Nephron (organoid): Measurements from ENCODE around the gene GABARAP.

ENCODE experiments used
- H3K27ac Mint-ChIP-seq, 3 experiments: 2 replicates each; pipeline ENCODE4 v1.8.0; 2020; ENCODE audit warnings: mixed read lengths in 3 of 3, mild to moderate bottlenecking in 2 of 3, moderate library complexity in 1 of 3
- H3K27me3 Mint-ChIP-seq: 2 replicates; pipeline ENCODE4 v1.8.0; 2021; ENCODE audit warnings: low read depth, mild to moderate bottlenecking, moderate library complexity, mixed read lengths
- H3K36me3 Mint-ChIP-seq: 2 replicates; pipeline ENCODE4 v1.8.0; 2020; ENCODE audit warnings: low read depth, mixed read lengths
- H3K4me1 Mint-ChIP-seq: 2 replicates; pipeline ENCODE4 v1.8.0; 2020; ENCODE audit warnings: mixed read lengths
- H3K4me3 Mint-ChIP-seq, 3 experiments: 2 replicates each; pipeline ENCODE4 v1.8.0; 2020; ENCODE audit warnings: mild to moderate bottlenecking in 3 of 3, mixed read lengths in 3 of 3, moderate library complexity in 2 of 3
- H3K9me3 Mint-ChIP-seq: 2 replicates; pipeline ENCODE4 v1.8.0; 2020; ENCODE audit warnings: mixed read lengths
- TF ChIP-seq, protein P1 (sequence below), 3 experiments: fragments of 200-600 bp; sonication (generic); IDR thresholded peaks; one replicate each; pipeline ENCODE4 v1.5.0; 2021; ENCODE audit warnings: antibody characterized with exemption in 3 of 3; ENCODE audit not compliant: unreplicated experiment in 3 of 3

The GABARAP gene

DNA sequence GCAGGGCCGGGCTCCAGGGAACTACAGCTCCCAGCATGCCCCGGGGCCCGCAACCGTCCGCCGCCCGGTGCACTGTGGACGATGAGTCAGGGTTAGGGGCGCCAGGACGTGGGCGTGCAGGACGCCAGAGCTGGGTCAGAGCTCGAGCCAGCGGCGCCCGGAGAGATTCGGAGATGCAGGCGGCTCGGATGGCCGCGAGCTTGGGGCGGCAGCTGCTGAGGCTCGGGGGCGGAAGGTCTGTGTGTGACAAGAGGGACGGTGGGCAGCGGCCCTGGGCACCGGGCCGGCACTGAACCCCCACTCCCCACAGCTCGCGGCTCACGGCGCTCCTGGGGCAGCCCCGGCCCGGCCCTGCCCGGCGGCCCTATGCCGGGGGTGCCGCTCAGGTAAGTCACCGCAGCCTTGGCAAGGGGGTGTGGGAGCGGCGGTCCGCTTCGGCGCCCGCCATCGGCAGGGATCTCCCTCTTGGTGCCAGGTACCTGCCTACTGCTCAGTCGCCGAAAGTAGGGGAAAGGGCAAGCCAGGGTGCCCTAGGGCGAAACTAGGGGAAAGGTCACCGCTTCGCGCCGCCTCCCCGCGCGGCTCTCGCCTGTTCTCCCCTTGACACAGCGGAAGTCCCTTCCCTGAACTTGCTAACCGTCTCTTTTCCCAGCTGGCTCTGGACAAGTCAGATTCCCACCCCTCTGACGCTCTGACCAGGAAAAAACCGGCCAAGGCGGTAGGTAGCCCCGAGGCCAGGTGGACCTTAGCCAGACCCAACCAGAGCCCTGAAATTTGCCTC, 22.2 kb downstream of the GABARAP start, which contains the start of the genes ACADVL and DLG4:
TSS of gene ACADVL (plus strand) at position 127 of the 781 bp plus-strand sequence. CDS start at position 174, 47 bp downstream.
TSS of gene DLG4 (minus strand) at position 25 of the 781 bp plus-strand sequence.
- Mint-ChIP-seq H3K4me1 (peaks cover 59% of the 10 kb centered on the region), H3K9me3 (no peaks in the 10 kb centered on the region), H3K36me3 (peaks cover 19% of the 10 kb centered on the region), H3K27ac (peak within 1 kb of the TSS; percentile 93 to 96 (median 95)), H3K27me3 (peaks cover 4% of the 10 kb centered on the region), H3K4me3 (peak within 1 kb of the TSS; percentile 89 to 97 (median 93))
- TF ChIP-seq, protein P1, sequence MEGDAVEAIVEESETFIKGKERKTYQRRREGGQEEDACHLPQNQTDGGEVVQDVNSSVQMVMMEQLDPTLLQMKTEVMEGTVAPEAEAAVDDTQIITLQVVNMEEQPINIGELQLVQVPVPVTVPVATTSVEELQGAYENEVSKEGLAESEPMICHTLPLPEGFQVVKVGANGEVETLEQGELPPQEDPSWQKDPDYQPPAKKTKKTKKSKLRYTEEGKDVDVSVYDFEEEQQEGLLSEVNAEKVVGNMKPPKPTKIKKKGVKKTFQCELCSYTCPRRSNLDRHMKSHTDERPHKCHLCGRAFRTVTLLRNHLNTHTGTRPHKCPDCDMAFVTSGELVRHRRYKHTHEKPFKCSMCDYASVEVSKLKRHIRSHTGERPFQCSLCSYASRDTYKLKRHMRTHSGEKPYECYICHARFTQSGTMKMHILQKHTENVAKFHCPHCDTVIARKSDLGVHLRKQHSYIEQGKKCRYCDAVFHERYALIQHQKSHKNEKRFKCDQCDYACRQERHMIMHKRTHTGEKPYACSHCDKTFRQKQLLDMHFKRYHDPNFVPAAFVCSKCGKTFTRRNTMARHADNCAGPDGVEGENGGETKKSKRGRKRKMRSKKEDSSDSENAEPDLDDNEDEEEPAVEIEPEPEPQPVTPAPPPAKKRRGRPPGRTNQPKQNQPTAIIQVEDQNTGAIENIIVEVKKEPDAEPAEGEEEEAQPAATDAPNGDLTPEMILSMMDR (IDR thresholded peaks at IDR 0.05; ENCODE audit: unreplicated experiment in 3 of 3): no peak

DNA sequence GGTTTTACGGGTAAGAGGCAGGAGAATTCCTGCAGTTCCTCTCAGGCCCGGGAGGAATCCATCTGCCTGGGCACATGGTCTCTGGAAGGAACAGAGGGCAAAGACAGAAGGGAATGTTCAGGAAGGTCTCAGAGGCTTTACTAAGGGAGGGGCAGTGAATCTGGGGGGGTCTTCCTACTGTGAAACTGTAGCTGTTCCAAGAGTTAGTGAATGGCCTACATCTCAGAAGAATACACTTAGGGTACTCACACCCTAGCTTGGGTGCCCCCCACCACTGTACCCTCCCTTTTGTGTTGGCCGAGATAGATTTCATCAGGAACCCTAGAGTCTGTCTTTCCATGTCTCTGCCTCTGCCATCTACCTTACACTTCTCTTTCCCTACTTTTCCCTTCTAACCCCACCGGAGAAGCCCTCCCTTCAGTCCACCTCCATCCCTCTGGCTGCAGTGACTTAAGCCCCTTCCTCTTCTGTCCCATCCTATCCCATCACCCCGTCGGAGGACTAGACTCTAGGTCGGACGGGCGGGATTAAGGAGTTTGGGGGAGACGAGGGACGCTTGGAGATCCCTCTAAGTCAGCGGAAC, 22.9 kb downstream of the GABARAP start:
- Mint-ChIP-seq H3K4me1 (peaks cover 61% of the 10 kb centered on the region), H3K9me3 (no peaks in the 10 kb centered on the region), H3K27me3 (peaks cover 4% of the 10 kb centered on the region), H3K27ac (peak overlapping the region; percentile 93 to 96 (median 95)), H3K4me3 (peak overlapping the region; percentile 89 to 93 (median 89)), H3K36me3 (peaks cover 19% of the 10 kb centered on the region)
- TF ChIP-seq, protein P1 (IDR thresholded peaks at IDR 0.05; ENCODE audit: unreplicated experiment in 3 of 3): no peak

DNA sequence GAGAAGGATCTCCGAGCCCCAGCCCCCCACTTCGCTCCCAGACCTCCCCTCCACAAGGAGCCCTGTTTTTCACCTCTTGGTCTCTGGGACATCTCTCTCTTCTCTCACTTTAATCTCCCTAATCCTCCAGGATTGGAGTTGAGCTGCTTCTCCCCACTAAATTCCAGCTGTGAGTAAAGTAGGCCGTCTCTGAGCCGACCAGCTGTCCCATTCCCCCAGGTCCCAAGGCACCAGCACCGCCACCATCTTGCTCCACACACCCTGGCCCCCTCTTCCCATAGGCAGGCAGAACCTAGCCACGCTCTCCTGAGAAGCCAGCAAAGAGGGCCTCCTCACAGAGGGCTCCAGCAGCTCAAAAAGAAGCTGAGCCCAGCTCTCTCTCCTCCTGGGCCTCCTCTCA, 23.5 kb downstream of the GABARAP start:
- Mint-ChIP-seq H3K36me3 (peaks cover 15% of the 10 kb centered on the region), H3K9me3 (no peaks in the 10 kb centered on the region), H3K27ac (peak overlapping the region; percentile 93 to 96 (median 95)), H3K27me3 (peaks cover 4% of the 10 kb centered on the region), H3K4me1 (peaks cover 65% of the 10 kb centered on the region), H3K4me3 (peak overlapping the region; percentile 89 to 93 (median 89))
- TF ChIP-seq, protein P1 (IDR thresholded peaks at IDR 0.05; ENCODE audit: unreplicated experiment in 3 of 3): no peak

DNA sequence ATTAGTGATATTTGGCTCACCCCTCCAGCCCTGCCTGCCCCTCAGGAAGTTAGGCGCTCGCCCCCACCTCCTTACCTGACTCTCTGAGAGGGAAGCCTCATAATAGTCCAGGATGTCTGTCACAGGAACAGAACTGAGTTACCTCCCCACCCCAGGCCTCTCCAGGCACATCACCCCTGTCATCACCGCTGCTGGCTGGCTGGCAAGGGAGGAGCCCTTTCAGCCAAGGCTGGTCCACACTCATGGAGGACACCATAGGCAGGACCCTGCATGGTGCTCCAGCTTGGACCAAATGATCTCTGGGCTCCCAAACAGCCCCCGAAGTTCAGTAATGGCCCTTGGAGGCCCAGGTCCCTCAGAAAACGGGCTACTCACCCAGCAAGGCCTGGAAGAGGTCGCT, 24.1 kb downstream of the GABARAP start:
- peaks cover 4% of the 10 kb centered on the region for H3K27me3 Mint-ChIP-seq

DNA sequence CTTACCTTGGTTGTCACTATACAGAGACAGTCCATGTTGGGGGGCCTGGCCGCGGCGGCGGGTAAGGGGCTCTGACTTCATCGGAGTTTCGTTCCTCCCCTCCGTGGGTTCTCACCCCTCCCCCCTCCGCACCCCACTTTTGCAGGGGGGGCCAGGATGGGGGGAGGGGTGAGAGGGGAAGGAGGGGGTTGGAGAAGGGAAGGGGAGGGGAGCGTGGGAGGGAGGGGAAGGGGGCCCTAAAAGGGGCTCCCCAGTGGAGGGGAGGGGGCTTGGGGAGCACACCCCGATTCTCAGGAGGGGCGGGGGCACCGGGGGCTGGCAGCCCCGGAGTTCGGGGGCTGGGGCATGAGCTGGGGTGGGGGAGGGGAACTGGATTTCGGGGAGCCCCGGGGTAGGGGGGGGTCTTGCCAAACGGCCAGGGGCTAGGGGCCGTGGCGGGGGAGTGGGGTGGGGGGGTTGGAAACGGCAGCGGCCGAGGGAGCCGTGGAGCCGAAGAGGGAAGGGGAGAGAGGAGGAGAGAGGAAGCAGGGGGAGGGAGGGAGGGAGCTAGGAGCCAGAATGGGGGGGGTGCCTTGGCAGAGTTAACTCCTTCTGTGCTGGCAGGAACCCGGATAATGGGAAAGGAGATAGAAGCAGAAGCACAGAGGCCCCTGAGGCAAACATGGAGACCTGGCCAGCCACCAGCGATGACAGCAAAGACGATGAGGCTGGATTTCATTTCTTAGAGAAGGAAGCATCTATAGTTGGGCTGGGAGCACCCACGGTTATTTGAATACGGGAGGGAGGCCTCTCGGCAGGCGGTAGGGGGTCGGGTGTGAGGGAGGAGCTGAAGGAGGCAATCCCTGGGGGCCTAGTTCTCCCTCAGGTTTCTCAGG, 24.9 kb downstream of the GABARAP start:
- Mint-ChIP-seq H3K36me3 (peaks cover 8% of the 10 kb centered on the region), H3K27me3 (peaks cover 4% of the 10 kb centered on the region), H3K4me3 (peak overlapping the region; percentile 89 to 93 (median 90)), H3K27ac (peak overlapping the region; percentile 93 to 96 (median 95)), H3K4me1 (peaks cover 75% of the 10 kb centered on the region), H3K9me3 (no peaks in the 10 kb centered on the region)
- TF ChIP-seq, protein P1 (IDR thresholded peaks at IDR 0.05; ENCODE audit: unreplicated experiment in 3 of 3): no peak

More for the DNA sequence above, 24.1 kb downstream of the GABARAP start:
- Mint-ChIP-seq H3K27ac (peak overlapping the region; percentile 93 to 96 (median 95)), H3K9me3 (no peaks in the 10 kb centered on the region), H3K4me1 (peaks cover 71% of the 10 kb centered on the region), H3K36me3 (peaks cover 15% of the 10 kb centered on the region), H3K4me3 (peak overlapping the region; percentile 89 to 93 (median 89))
- TF ChIP-seq, protein P1 (IDR thresholded peaks at IDR 0.05; ENCODE audit: unreplicated experiment in 3 of 3): no peak
